GM13976 (cell line): ENCODE data around the gene GABRB2.

Experiments
- DNase-seq: peaks from one replicate; pipeline ENCODE4 v3.0.0; 2012; ENCODE audit warnings: low spot score
- in situ Hi-C: fragments of 300-500 bp; cut with MboI; formaldehyde crosslinking; loops from one replicate; pipeline ENCODE4 v1.12.0; 2022; ENCODE audit warnings: low sequenced_read_pairs, mixed read lengths, inconsistent platforms; ENCODE audit not compliant: unreplicated experiment
- TF ChIP-seq, protein P1 (sequence below): IDR thresholded peaks from 2 replicates; pipeline ENCODE4 v1.5.1; 2012; ENCODE audit warnings: borderline replicate concordance, mild to moderate bottlenecking; ENCODE audit not compliant: insufficient read depth; ENCODE audit errors: extremely low read depth, missing control alignments, control extremely low read depth

Gene GABRB2

DNA sequence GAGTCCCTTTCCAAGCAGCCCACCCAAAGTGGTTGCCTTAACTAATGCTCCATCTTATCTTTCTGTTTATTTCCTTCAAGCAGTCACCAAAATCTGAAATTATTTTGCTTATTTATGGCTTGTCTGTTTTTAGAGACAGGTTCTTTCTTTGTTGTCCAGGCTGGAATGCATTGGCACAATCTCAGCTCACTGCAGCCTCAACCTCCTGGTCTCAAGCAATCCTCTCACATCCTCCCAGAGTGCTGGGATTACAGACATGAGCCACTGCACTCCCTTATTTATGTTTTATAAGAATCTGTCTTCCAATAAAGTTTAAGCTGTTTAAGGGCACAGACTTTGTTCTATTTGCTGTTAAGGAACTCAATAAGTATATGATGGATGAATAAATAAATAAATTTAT is 133.7 kb downstream of the GABRB2 start:
- no peak for DNase-seq
- in situ Hi-C loops, result no loop called here

DNA sequence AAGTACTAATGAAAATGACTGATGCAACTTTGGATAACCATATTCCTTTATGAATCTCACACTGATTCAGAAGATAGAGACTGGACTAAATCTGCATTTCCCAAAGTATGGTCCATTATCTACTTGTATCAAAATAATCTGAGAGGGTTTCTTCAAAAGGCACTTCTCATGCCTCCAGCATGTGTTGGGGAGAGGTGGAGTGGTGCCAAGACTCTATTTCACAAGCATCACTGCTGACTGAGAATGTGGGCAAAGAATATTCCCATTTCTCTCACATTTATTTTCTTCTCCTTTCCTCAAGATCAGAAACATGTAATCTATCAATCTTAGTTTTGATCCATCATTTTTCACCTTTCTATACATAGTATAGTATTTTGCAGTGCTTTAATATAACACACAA is 135.4 kb downstream of the GABRB2 start:
- no peak for DNase-seq
- TF ChIP-seq, protein P1, sequence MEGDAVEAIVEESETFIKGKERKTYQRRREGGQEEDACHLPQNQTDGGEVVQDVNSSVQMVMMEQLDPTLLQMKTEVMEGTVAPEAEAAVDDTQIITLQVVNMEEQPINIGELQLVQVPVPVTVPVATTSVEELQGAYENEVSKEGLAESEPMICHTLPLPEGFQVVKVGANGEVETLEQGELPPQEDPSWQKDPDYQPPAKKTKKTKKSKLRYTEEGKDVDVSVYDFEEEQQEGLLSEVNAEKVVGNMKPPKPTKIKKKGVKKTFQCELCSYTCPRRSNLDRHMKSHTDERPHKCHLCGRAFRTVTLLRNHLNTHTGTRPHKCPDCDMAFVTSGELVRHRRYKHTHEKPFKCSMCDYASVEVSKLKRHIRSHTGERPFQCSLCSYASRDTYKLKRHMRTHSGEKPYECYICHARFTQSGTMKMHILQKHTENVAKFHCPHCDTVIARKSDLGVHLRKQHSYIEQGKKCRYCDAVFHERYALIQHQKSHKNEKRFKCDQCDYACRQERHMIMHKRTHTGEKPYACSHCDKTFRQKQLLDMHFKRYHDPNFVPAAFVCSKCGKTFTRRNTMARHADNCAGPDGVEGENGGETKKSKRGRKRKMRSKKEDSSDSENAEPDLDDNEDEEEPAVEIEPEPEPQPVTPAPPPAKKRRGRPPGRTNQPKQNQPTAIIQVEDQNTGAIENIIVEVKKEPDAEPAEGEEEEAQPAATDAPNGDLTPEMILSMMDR, result no peak
- in situ Hi-C loops, result no loop called here

More for the DNA sequence above, 133.7 kb downstream of the GABRB2 start:
- TF ChIP-seq, protein P1, result no peak

DNA sequence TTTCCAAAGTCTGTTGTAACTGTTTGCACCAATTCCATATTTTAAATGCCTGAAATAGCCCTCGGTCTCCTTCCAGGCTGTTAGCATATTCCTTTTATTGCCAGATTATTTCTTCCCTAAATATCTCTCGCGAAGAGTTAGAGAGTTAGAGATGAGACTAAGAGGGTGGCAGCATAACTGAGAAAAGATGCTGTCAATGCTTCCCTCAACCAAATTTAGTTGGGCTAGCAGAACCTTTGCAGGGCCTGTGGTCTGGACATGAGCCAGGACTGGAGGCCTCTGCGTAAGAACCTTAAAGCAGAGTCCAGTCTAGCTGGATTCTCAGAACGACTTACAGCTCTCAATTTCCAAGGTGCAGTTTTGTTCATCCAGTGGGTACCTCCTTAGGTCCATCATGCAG is 135.9 kb downstream of the GABRB2 start:
- TF ChIP-seq, protein P1, result no peak
- DNase-seq, result no peak
- in situ Hi-C loops, result no loop called here

DNA sequence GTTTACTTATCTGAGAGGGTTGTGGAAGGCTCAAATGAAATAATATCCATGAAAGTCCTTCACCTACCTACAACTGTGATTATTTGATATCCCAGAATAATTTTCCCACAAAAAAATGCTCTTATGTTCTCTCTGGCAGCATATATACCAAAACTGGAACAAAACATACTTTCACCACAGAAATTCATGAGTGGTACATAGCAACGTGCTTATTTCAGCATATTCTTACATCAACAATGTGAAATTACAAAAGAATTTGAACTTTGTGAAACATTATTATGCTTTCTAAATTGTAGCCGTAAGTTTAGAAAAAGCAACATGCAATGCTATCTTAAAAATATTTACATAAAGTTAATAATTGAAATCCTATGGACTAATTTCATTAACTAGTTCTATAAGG is 137.1 kb downstream of the GABRB2 start:
- in situ Hi-C loops, result no loop called here
- TF ChIP-seq, protein P1, result no peak
- DNase-seq, result no peak

DNA sequence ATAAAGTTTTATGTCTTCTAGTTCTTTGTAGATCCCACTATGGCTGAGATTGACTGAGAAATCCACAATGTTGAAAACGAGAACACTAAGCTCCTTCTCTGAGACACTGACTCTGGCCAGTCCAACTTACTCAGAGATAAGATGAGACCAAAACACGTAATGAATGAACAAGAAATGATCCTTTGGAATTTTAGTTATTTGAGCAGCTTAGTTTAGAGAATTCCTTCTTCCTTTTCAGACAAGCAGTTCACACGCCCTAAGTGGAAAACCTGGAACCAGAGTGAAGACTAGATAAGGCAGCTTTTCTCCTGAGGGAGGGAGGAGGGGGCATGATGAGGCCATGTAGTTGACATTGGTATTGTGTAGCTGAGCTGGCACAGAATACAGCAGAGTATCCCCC is 139.6 kb downstream of the GABRB2 start:
- DNase-seq, result no peak
- TF ChIP-seq, protein P1, result no peak
- in situ Hi-C loops, result no loop called here

DNA sequence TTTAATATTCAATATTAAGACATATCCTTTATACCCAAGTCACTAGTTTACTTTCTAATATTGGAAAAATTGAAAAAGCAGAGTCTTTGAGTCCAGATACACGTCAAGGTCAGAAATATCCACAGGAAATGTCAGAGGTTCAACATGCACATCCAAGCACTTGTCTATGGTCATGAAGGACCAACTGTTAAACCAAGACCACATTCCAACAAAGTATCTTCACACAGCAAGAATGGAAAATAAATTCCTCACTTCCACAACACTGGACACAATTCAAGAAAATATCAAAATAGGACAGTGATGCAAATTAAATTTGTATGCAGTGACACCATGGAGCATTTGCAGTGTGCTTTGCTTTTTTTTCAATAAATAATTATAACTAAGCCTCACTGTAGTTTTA is 142.5 kb downstream of the GABRB2 start:
- TF ChIP-seq, protein P1, result no peak
- in situ Hi-C loops, result no loop called here
- DNase-seq, result no peak

DNA sequence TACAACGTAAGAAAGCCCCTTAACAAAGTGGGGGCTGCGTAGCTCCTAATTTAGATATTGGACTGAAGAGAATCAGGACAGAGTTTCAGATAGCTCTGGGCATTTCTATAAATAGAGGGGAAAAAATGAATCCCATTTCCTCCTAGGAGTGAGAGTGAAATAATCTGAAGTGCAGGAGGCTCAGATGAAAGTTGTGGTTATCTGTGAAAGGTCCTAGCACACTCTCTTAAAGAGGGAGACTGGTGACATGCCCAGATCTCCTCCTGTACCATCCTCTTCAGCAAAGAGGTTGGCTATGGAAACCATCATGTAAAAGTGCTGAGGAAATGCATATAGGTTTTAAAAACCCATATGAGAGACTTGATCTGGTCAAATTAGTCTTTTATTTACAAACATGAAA is 143.4 kb downstream of the GABRB2 start:
- DNase-seq, result no peak
- in situ Hi-C loops, result no loop called here
- TF ChIP-seq, protein P1, result no peak
